Measurements from ENCODE around the gene PLPPR1. TPM values are rescaled to one million over a fixed set of nuclear protein-coding genes. Genes with fewer than 3 reads are reported as not detected.

Gene PLPPR1
- total RNA-seq, 1 donor from 2014 or later, result not detected

GRCh38 chr9:101372327-101373118 lies 344.0 kb downstream of the PLPPR1 start:
- Mint-ChIP-seq H3K36me3 (ENCODE audit: low read depth) (no peaks in the 10 kb centered on the region), H3K4me1 (no peaks in the 10 kb centered on the region), H3K9me3 (peaks cover 14% of the 10 kb centered on the region), H3K4me3 (no peak overlapping the region), H3K27me3 (peaks cover 4% of the 10 kb centered on the region), H3K27ac (no peak overlapping the region)
- no peak for DNase-seq
- intact Hi-C loops (cut with micrococcal nuclease), result no loop called here

All from activated CD4-positive, alpha-beta T cell treated with anti-CD3 and anti-CD28 coated beads, Interleukin-2, amount 10 ng/mL, durations not matched to agents 24 days and 14 days (primary cell).